GM23338 (cell line): ENCODE measurements around the gene CDR2. TPM values are rescaled to one million over a fixed set of nuclear protein-coding genes. Genes with fewer than 3 reads are reported as not detected.

Experiments used
- ATAC-seq: fragments of 200-7000 bp; cut with Tn5 transposase; 3 replicates; pipeline ENCODE4 v1.9.1; 2020
- DNase-seq: peaks from one replicate; pipeline ENCODE4 v3.0.0-alpha.2; 2015; ENCODE audit warnings: low spot score
- H2AFZ ChIP-seq: fragments of 200-600 bp; sonication (generic); 2 replicates; pipeline ENCODE4 v1.8.0; 2016; ENCODE audit warnings: antibody characterized with exemption, mild to moderate bottlenecking, moderate library complexity
- H3F3A ChIP-seq: fragments of 200-600 bp; sonication (generic); replicated peaks from 2 replicates; pipeline ENCODE4 v1.8.0; 2017; ENCODE audit warnings: antibody characterized with exemption, mixed run types, low read depth
- H3K27ac ChIP-seq: fragments of 200-600 bp; sonication (generic); 2 replicates; pipeline ENCODE4 v1.6.1; 2016; ENCODE audit warnings: low read depth
- H3K27me3 ChIP-seq: fragments of 200-600 bp; sonication (generic); 2 replicates; pipeline ENCODE4 v1.8.0; 2016; ENCODE audit warnings: mild to moderate bottlenecking, mixed run types, moderate library complexity; ENCODE audit not compliant: insufficient read depth
- H3K36me3 ChIP-seq: fragments of 200-600 bp; sonication (generic); 2 replicates; pipeline ENCODE4 v1.8.0; 2016; ENCODE audit warnings: mild to moderate bottlenecking; ENCODE audit not compliant: insufficient read depth
- H3K4me1 ChIP-seq: fragments of 200-600 bp; sonication (generic); 2 replicates; pipeline ENCODE4 v1.8.0; 2016; ENCODE audit warnings: mild to moderate bottlenecking, moderate library complexity; ENCODE audit not compliant: insufficient read depth
- H3K4me2 ChIP-seq: fragments of 200-600 bp; sonication (generic); 2 replicates; pipeline ENCODE4 v1.7.1; 2017; ENCODE audit warnings: mixed run types
- H3K4me3 ChIP-seq: fragments of 200-600 bp; sonication (generic); 2 replicates; pipeline ENCODE4 v1.6.1; 2016; ENCODE audit warnings: mixed run types
- H3K79me2 ChIP-seq: fragments of 200-600 bp; sonication (generic); replicated peaks from 2 replicates; pipeline ENCODE4 v1.8.0; 2017; ENCODE audit warnings: mild to moderate bottlenecking; ENCODE audit not compliant: insufficient read depth
- H3K9me2 ChIP-seq: fragments of 200-600 bp; sonication (generic); 2 replicates; pipeline ENCODE4 v1.8.0; 2017; ENCODE audit not compliant: insufficient read depth
- H4K20me1 ChIP-seq: fragments of 200-600 bp; sonication (generic); replicated peaks from 2 replicates; pipeline ENCODE4 v1.8.0; 2017; ENCODE audit warnings: mild to moderate bottlenecking; ENCODE audit not compliant: insufficient read depth
- H3K27ac Mint-ChIP-seq: 2 replicates; pipeline ENCODE4 v1.8.0; 2020; ENCODE audit warnings: inconsistent platforms, mild to moderate bottlenecking, moderate library complexity, mixed read lengths
- H3K27me3 Mint-ChIP-seq: 3 replicates; pipeline ENCODE4 v1.8.0; 2022; ENCODE audit warnings: low read depth, mild to moderate bottlenecking, moderate library complexity, mixed read lengths, inconsistent platforms; ENCODE audit not compliant: insufficient read depth, poor library complexity
- H3K36me3 Mint-ChIP-seq: 3 replicates; pipeline ENCODE4 v1.8.0; 2021; ENCODE audit warnings: low read depth, mild to moderate bottlenecking, inconsistent platforms, moderate library complexity, mixed read lengths
- H3K4me1 Mint-ChIP-seq: 3 replicates; pipeline ENCODE4 v1.8.0; 2020; ENCODE audit warnings: mild to moderate bottlenecking, inconsistent platforms, mixed read lengths
- H3K4me3 Mint-ChIP-seq: 3 replicates; pipeline ENCODE4 v1.8.0; 2021; ENCODE audit warnings: moderate library complexity, mild to moderate bottlenecking, inconsistent platforms, mixed read lengths
- H3K9me3 Mint-ChIP-seq: 3 replicates; pipeline ENCODE4 v1.8.0; 2020; ENCODE audit warnings: moderate library complexity, mild to moderate bottlenecking, inconsistent platforms, mixed read lengths
- CREB1 ChIP-seq: fragments of 250-450 bp; sonication (Bioruptor Pico); IDR thresholded peaks from 2 replicates; pipeline ENCODE4 v1.5.0; 2020; ENCODE audit warnings: low read depth, mild to moderate bottlenecking, moderate library complexity
- ETS1 ChIP-seq: IDR thresholded peaks from 2 replicates; pipeline ENCODE4 v1.6.1; 2016; ENCODE audit warnings: antibody characterized with exemption
- EZH2 ChIP-seq: fragments of 200-600 bp; sonication (generic); IDR thresholded peaks from one replicate; pipeline ENCODE4 v1.8.0; 2017; ENCODE audit warnings: antibody characterized with exemption, mild to moderate bottlenecking, low read depth; ENCODE audit not compliant: unreplicated experiment
- EZH2phosphoT487 ChIP-seq: fragments of 200-600 bp; sonication (generic); IDR thresholded peaks from one replicate; pipeline ENCODE4 v1.8.1; 2018; ENCODE audit warnings: antibody characterized with exemption; ENCODE audit not compliant: unreplicated experiment
- JUNB ChIP-seq: IDR thresholded peaks from one replicate; pipeline ENCODE4 v1.6.1; 2016; ENCODE audit warnings: antibody characterized with exemption; ENCODE audit not compliant: unreplicated experiment
- NANOG ChIP-seq: IDR thresholded peaks from 2 replicates; pipeline ENCODE4 v1.6.1; 2016; ENCODE audit warnings: antibody characterized with exemption, borderline replicate concordance
- POLR2AphosphoS5 ChIP-seq: IDR thresholded peaks from 2 replicates; pipeline ENCODE4 v1.6.1; 2016; ENCODE audit warnings: antibody characterized with exemption, low read depth
- STAT1 ChIP-seq: IDR thresholded peaks from one replicate; pipeline ENCODE4 v1.6.1; 2016; ENCODE audit warnings: antibody characterized with exemption; ENCODE audit not compliant: unreplicated experiment
- ZNF114 ChIP-seq: fragments of 250-450 bp; sonication (Bioruptor Pico); IDR thresholded peaks from 2 replicates; pipeline ENCODE4 v1.5.0; 2020; ENCODE audit warnings: mild to moderate bottlenecking, moderate library complexity
- ZNF462 ChIP-seq: fragments of 250-450 bp; sonication (Bioruptor Pico); IDR thresholded peaks from 2 replicates; pipeline ENCODE4 v1.5.0; 2020; ENCODE audit warnings: mild to moderate bottlenecking, moderate library complexity
- polyA plus RNA-seq: library from polyadenylated mRNA; unstranded; fragments of >200 nt; fragmentation: Nextera tagmentation; extraction: Ambion mirVana; gene quantifications from 2 replicates; pipeline ENCODE4 v1.2.1, GENCODE V29; 2016
- total RNA-seq: library from RNA; depleted of rRNA; stranded (reverse); fragments of >200 nt; shearing (Covaris generic); gene quantifications from 2 replicates; pipeline ENCODE4 v1.2.3, GENCODE V29; 2014

CDR2 gene
- total and polyA plus RNA-seq, 2 experiments from 2014 or later, result 17.7 to 39.3 TPM

GRCh38 chr16:22336581-22336980 lies 37.8 kb downstream of the CDR2 start:
- H3K4me3 ChIP-seq, result no peak overlapping the region
- H3K4me1 Mint-ChIP-seq, result no peaks in the 10 kb centered on the region

GRCh38 chr16:22335668-22336246 lies 38.7 kb downstream of the CDR2 start:
- H3K4me3 Mint-ChIP-seq, result no peak overlapping the region
- Histone ChIP-seq H3K79me2 (no peaks in the 10 kb centered on the region), H3K27ac (no peak overlapping the region), H3K4me3 (no peak overlapping the region), H3K27me3 (no peaks in the 10 kb centered on the region), H2AFZ (no peak overlapping the region), H3K9me2 (no peaks in the 10 kb centered on the region), H3F3A (peaks cover 19% of the 10 kb centered on the region), H3K4me2 (no peak overlapping the region), H4K20me1 (peaks cover 18% of the 10 kb centered on the region), H3K4me1 (no peaks in the 10 kb centered on the region), H3K36me3 (peaks cover 31% of the 10 kb centered on the region)
- H3K9me3 Mint-ChIP-seq, result peaks cover 50% of the 10 kb centered on the region
- ATAC-seq, result no peak
- H3K36me3 Mint-ChIP-seq, result peaks cover 83% of the 10 kb centered on the region
- peaks cover 3% of the 10 kb centered on the region for H3K27me3 Mint-ChIP-seq
- DNase-seq, result no peak
- no peaks in the 10 kb centered on the region for H3K4me1 Mint-ChIP-seq
- no peak overlapping the region for H3K27ac Mint-ChIP-seq
- TF ChIP-seq ZNF462 (no peak), EZH2phosphoT487 (no peak), CREB1 (CRISPR knock-in tag) (no peak), EZH2 (no peak), ETS1 (no peak)

More at GRCh38 chr16:22336581-22336980, 37.8 kb downstream of the CDR2 start:
- Histone ChIP-seq H3K4me2 (no peak overlapping the region), H3K9me2 (no peaks in the 10 kb centered on the region), H4K20me1 (peaks cover 12% of the 10 kb centered on the region; the same call in 1 of the 2 replicates), H3F3A (peaks cover 21% of the 10 kb centered on the region), H3K27me3 (no peaks in the 10 kb centered on the region), H3K36me3 (peaks cover 26% of the 10 kb centered on the region), H3K79me2 (no peaks in the 10 kb centered on the region), H2AFZ (no peak overlapping the region), H3K4me1 (no peaks in the 10 kb centered on the region), H3K27ac (no peak overlapping the region)
- H3K9me3 Mint-ChIP-seq, result peaks cover 50% of the 10 kb centered on the region
- peaks cover 3% of the 10 kb centered on the region for H3K27me3 Mint-ChIP-seq
- TF ChIP-seq STAT1 (no peak), JUNB (no peak), ZNF114 (no peak), CREB1 (CRISPR knock-in tag) (no peak), ETS1 (no peak), NANOG (no peak), POLR2AphosphoS5 (no peak)
- no peak for ATAC-seq
- no peak for DNase-seq
- no peak overlapping the region for H3K4me3 Mint-ChIP-seq
- H3K27ac Mint-ChIP-seq, result no peak overlapping the region
- H3K36me3 Mint-ChIP-seq, result peaks cover 79% of the 10 kb centered on the region
